BLaER1 treated with 17β-estradiol and CSF1 and Interleukin-3, amounts not matched to agents 10 nM and 100 nM (cell line): ENCODE data around the gene UBE2E2.

Experiments used
- H3K27ac ChIP-seq, 11 experiments: shearing (Covaris generic); formaldehyde crosslinking; 2 replicates each; pipeline ENCODE4 v1.8.1; 2022
- H3K27me3 ChIP-seq, 11 experiments: shearing (Covaris generic); formaldehyde crosslinking; 2 replicates each; pipeline ENCODE4 v1.8.1; 2022
- H3K36me3 ChIP-seq, 11 experiments: shearing (Covaris generic); formaldehyde crosslinking; 2 replicates each; pipeline ENCODE4 v1.8.1; 2022
- H3K4me1 ChIP-seq, 10 experiments: shearing (Covaris generic); formaldehyde crosslinking; 2 replicates each; pipeline ENCODE4 v1.8.1; 2022
- H3K4me2 ChIP-seq, 11 experiments: shearing (Covaris generic); formaldehyde crosslinking; 2 replicates each; pipeline ENCODE4 v1.8.1; 2022
- H3K4me3 ChIP-seq, 10 experiments: shearing (Covaris generic); formaldehyde crosslinking; 2 replicates each; pipeline ENCODE4 v1.8.1; 2022
- H3K9ac ChIP-seq, 11 experiments: shearing (Covaris generic); formaldehyde crosslinking; 2 replicates each; pipeline ENCODE4 v1.8.1; 2022
- H3K9me3 ChIP-seq, 11 experiments: shearing (Covaris generic); formaldehyde crosslinking; replicated peaks in 1 of 11; 2 replicates each; pipeline ENCODE4 v1.8.1; 2022
- H4K20me1 ChIP-seq, 11 experiments: shearing (Covaris generic); formaldehyde crosslinking; 2 replicates each; pipeline ENCODE4 v1.8.1; 2022
- Cebpa-rat ChIP-seq, 11 experiments: shearing (Covaris generic); IDR thresholded peaks; 2 replicates each; pipeline ENCODE4 v1.8.1; 2022

The UBE2E2 gene

DNA sequence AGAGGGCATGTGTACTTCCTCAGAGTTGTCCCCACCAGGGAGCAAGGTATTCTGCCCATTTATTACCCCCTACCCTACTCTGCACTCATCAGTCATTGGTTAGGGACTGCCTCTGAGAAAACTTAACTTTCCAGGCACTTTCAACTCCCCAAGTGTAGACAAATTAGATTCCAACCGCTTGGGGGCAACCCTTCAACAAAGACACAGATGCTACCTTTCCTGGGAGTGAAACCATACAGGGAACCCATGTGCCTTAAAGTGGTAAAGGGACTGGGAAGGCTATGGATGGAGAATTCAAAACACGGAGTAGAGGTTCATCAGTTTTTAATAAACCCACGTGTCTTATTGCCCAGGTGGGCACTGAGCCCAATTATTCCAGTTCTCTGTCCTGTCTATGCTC is 19.4 kb upstream of the UBE2E2 start:
- Histone ChIP-seq H3K27me3 (no peaks in the 10 kb centered on the region), H3K9me3 (no peaks in the 10 kb centered on the region), H3K4me3 (no peak overlapping the region), H3K9ac (no peak overlapping the region), H3K27ac (no peak overlapping the region), H3K36me3 (no peaks in the 10 kb centered on the region), H3K4me2 (peak overlapping the region in 1 of 11 experiments; percentile 36; a peak in 2 of 22 replicates), H3K4me1 (peaks cover 1 to 9% (median 2%) of the 10 kb centered on the region in 10 experiments; a peak in 18 of 20 replicates), H4K20me1 (0 out of 22 replicates have a peak, but pooled peaks cover 0 to 5% (median 0%) of the 10 kb centered on the region in 11 experiments)
- no peak for TF ChIP-seq Cebpa-rat (IDR thresholded peaks at IDR 0.05)

DNA sequence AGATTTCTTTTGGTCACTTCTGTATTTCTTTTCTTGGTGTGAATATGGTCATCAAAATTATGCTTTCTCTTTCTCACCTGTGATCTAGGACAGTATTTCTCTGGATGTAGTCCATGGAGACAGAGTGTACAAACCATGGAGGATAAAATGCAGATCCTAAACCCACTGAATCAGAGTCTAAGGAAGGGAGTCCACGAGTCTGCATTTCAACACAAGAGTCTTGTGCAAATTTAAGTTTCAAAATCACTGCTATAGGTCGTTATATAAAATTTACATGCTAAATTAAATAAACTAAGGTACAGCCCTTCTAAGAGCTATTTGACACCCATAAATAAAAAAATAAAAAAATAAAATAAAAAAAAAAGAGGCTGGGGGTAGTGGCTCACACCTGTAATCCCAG is 17.3 kb upstream of the UBE2E2 start:
- Histone ChIP-seq H3K9me3 (no peaks in the 10 kb centered on the region), H3K9ac (no peak overlapping the region), H3K4me2 (no peak overlapping the region), H3K36me3 (no peaks in the 10 kb centered on the region), H3K27ac (no peak overlapping the region), H4K20me1 (0 out of 22 replicates have a peak, but pooled peaks cover 0 to 5% (median 0%) of the 10 kb centered on the region in 11 experiments), H3K4me1 (peaks cover 7 to 18% (median 11%) of the 10 kb centered on the region in 10 experiments; a peak in 18 of 20 replicates), H3K4me3 (no peak overlapping the region), H3K27me3 (peaks cover 0 to 5% (median 0%) of the 10 kb centered on the region in 11 experiments; a peak in 1 of 22 replicates)
- TF ChIP-seq Cebpa-rat (IDR thresholded peaks at IDR 0.05) = no peak

- no peaks in the 10 kb centered on the region for H4K20me1 ChIP-seq
- no peak for TF ChIP-seq Cebpa-rat (IDR thresholded peaks at IDR 0.05)
- H3K4me3 ChIP-seq = no peak overlapping the region
- H3K27me3 ChIP-seq = peaks cover 0 to 5% (median 0%) of the 10 kb centered on the region in 11 experiments; a peak in 2 of 22 replicates
- H3K4me1 ChIP-seq = peaks cover 5 to 11% (median 10%) of the 10 kb centered on the region in 10 experiments; a peak in 18 of 20 replicates
- H3K27ac ChIP-seq = no peak overlapping the region
- no peak overlapping the region for H3K9ac ChIP-seq
- H3K36me3 ChIP-seq = no peaks in the 10 kb centered on the region
- no peaks in the 10 kb centered on the region for H3K9me3 ChIP-seq
- peak overlapping the region in 10 of 11 experiments; percentile 0 to 41 (median 28); a peak in 8 of 22 replicates for H3K4me2 ChIP-seq
Observed at GRCh38 chr3:23189187-23189586, 13.9 kb upstream of the UBE2E2 start.

DNA sequence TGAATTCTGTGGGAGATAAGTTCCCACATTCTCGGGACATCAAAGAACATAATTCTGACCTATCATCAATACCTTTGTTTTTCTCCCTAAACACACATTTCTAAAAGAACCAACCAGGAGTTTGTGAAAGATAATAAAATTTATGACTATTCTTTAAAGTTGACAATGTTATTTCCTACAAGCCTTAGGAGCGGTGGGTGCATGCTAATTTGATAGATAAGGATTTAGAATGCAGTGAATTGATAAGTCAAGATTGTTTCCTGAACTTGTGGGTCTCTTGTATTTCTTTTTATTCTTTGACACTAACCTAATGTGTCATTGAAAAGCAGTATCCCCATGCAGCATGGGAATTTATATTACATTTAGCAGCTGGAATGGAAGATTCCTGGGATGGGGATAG is 10.3 kb upstream of the UBE2E2 start:
- H3K36me3 ChIP-seq = no peaks in the 10 kb centered on the region
- H3K27ac ChIP-seq = no peak overlapping the region
- H3K9ac ChIP-seq = no peak overlapping the region
- TF ChIP-seq Cebpa-rat (IDR thresholded peaks at IDR 0.05) = no peak
- no peak overlapping the region for H3K4me2 ChIP-seq
- peaks cover 5 to 11% (median 10%) of the 10 kb centered on the region in 10 experiments; a peak in 18 of 20 replicates for H3K4me1 ChIP-seq
- H4K20me1 ChIP-seq = no peaks in the 10 kb centered on the region
- H3K9me3 ChIP-seq = no peaks in the 10 kb centered on the region
- peaks cover 0 to 5% (median 0%) of the 10 kb centered on the region in 11 experiments; a peak in 2 of 22 replicates for H3K27me3 ChIP-seq
- H3K4me3 ChIP-seq = no peak overlapping the region

GRCh38 chr3:23193831-23194230 is 9.3 kb upstream of the UBE2E2 start:
- Histone ChIP-seq H3K4me1 (peaks cover 4 to 8% (median 8%) of the 10 kb centered on the region in 10 experiments; a peak in 18 of 20 replicates), H4K20me1 (no peaks in the 10 kb centered on the region), H3K36me3 (no peaks in the 10 kb centered on the region), H3K9me3 (no peaks in the 10 kb centered on the region), H3K4me2 (no peak overlapping the region), H3K27ac (no peak overlapping the region), H3K4me3 (no peak overlapping the region), H3K9ac (no peak overlapping the region), H3K27me3 (peaks cover 0 to 5% (median 0%) of the 10 kb centered on the region in 11 experiments; a peak in 2 of 22 replicates)
- no peak for TF ChIP-seq Cebpa-rat (IDR thresholded peaks at IDR 0.05)

GRCh38 chr3:23198801-23199200 is 4.3 kb upstream of the UBE2E2 start:
- no peaks in the 10 kb centered on the region for H3K9me3 ChIP-seq
- no peaks in the 10 kb centered on the region for H3K27me3 ChIP-seq
- no peak overlapping the region for H3K27ac ChIP-seq
- H4K20me1 ChIP-seq = no peaks in the 10 kb centered on the region
- no peak overlapping the region for H3K9ac ChIP-seq
- H3K4me2 ChIP-seq = no peak overlapping the region
- H3K4me3 ChIP-seq = no peak overlapping the region
- no peaks in the 10 kb centered on the region for H3K36me3 ChIP-seq
- H3K4me1 ChIP-seq = peaks cover 0 to 7% (median 4%) of the 10 kb centered on the region in 10 experiments; a peak in 5 of 20 replicates
- TF ChIP-seq Cebpa-rat (IDR thresholded peaks at IDR 0.05) = no peak

DNA sequence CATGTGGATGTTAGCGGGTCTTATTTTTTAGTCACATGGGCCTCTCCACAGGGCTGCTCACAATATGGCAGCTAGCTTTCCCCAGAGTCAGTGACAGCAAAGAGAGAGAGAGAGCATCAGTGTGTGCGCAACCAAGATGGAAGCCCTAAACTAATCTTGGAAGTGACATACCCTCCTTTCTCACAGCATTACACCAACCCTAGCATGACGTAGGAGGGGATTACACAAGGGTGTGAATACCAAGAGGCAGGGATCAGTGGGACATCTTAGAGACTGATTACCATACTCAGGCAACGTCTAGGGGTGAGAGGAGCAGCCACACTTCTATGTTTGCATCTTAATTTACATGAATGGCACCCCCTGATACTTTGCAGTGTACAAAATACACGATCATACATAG is 3.5 kb upstream of the UBE2E2 start:
- H3K27ac ChIP-seq = no peak overlapping the region
- H3K9ac ChIP-seq = no peak overlapping the region
- no peak overlapping the region for H3K4me2 ChIP-seq
- H3K4me1 ChIP-seq = peaks cover 4 to 11% (median 8%) of the 10 kb centered on the region in 10 experiments
- H3K9me3 ChIP-seq = no peaks in the 10 kb centered on the region
- no peak for TF ChIP-seq Cebpa-rat (IDR thresholded peaks at IDR 0.05)
- peaks cover 0 to 6% (median 5%) of the 10 kb centered on the region in 11 experiments; a peak in 12 of 22 replicates for H4K20me1 ChIP-seq
- H3K36me3 ChIP-seq = no peaks in the 10 kb centered on the region
- no peak overlapping the region for H3K4me3 ChIP-seq
- peaks cover under 1 to 7% (median 5%) of the 10 kb centered on the region in 11 experiments; a peak in 17 of 22 replicates for H3K27me3 ChIP-seq

DNA sequence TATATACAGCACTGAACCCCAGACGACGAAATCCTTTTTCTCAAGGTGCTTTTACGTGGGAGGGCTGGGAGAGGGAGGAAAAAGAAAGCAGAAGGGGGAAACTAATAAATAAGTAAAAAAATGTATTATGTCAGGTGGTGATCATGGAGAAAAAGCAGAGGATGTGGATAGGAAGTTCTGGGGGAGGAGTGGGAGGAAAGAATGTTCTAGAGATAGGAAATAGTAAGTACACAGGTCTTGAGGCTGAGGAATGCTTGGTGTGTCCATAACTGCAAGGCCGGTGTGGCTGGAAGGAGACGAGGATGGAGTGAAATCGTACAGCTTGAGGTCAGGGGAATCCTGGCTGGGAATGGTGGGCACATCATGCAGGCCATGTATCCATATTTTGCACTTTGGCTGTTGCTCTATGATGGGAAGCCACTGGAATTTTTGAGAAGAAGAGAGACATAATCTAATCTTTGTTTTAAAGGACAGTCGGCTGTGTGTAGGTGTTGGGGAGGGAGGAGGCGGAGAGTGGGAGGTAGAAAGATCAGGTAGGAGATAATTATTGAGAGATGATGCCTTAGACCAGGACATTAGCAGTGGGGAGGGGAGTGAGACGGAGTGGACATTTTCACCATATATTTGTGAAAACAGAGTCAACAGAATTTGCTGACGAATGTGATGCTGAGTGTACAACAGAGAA is 1.8 kb upstream of the UBE2E2 start:
- H4K20me1 ChIP-seq = peaks cover 5 to 22% (median 20%) of the 10 kb centered on the region in 11 experiments; a peak in 13 of 22 replicates
- no peak overlapping the region for H3K4me3 ChIP-seq
- no peaks in the 10 kb centered on the region for H3K9me3 ChIP-seq
- H3K36me3 ChIP-seq = no peaks in the 10 kb centered on the region
- H3K9ac ChIP-seq = no peak overlapping the region
- no peak for TF ChIP-seq Cebpa-rat (IDR thresholded peaks at IDR 0.05)
- peaks cover 6 to 22% (median 19%) of the 10 kb centered on the region in 11 experiments; a peak in 17 of 22 replicates for H3K27me3 ChIP-seq
- H3K4me1 ChIP-seq = peaks cover 8 to 16% (median 12%) of the 10 kb centered on the region in 10 experiments
- no peak overlapping the region for H3K27ac ChIP-seq
- no peak overlapping the region for H3K4me2 ChIP-seq

GRCh38 chr3:23202203-23202920 is 765 bp upstream of the UBE2E2 start:
- Histone ChIP-seq H3K27ac (peak overlapping the region; percentile 71 to 93 (median 89); a peak in 20 of 22 replicates), H3K4me2 (peak overlapping the region; percentile 57 to 91 (median 82)), H3K9me3 (no peaks in the 10 kb centered on the region), H4K20me1 (peaks cover 7 to 32% (median 31%) of the 10 kb centered on the region in 11 experiments; a peak in 13 of 22 replicates), H3K4me3 (peak overlapping the region; percentile 87 to 99 (median 94)), H3K36me3 (no peaks in the 10 kb centered on the region), H3K9ac (peak overlapping the region; percentile 85 to 96 (median 92)), H3K27me3 (peaks cover 9 to 24% (median 21%) of the 10 kb centered on the region in 11 experiments; a peak in 17 of 22 replicates), H3K4me1 (peaks cover 8 to 16% (median 12%) of the 10 kb centered on the region in 10 experiments)
- TF ChIP-seq Cebpa-rat (IDR thresholded peaks at IDR 0.05) = no peak
